ENCODE results near the gene SLC6A8. TPM values are rescaled to one million over a fixed set of nuclear protein-coding genes. Genes with fewer than 3 reads are reported as not detected.

Gene SLC6A8
- total RNA-seq, 1 donor, result 19.5 TPM

- H3K4me3 ChIP-seq (ENCODE audit: insufficient read depth, low read length), result no peak overlapping the region
- no peaks in the 10 kb centered on the region for H3K4me1 ChIP-seq (ENCODE audit: insufficient read depth, low read length)
- no peaks in the 10 kb centered on the region for H4K20me1 ChIP-seq (ENCODE audit: insufficient read depth, low read length)
- DNase-seq (ENCODE audit: insufficient read length, low spot score, missing footprints), result no peak
- H3K36me3 ChIP-seq (ENCODE audit: insufficient read depth, low read length), result no peaks in the 10 kb centered on the region
- H2AFZ ChIP-seq (ENCODE audit: low read length), result no peak overlapping the region
- H3K79me2 ChIP-seq (ENCODE audit: insufficient read depth, low read length), result no peaks in the 10 kb centered on the region
- H3K9me3 ChIP-seq (ENCODE audit: low read depth, low read length), result no peaks in the 10 kb centered on the region
- no peak for TF ChIP-seq CTCF (IDR thresholded peaks at IDR 0.05; ENCODE audit: extremely low read depth, low read depth, low read length)
- H3K27ac ChIP-seq (ENCODE audit: low read depth, low read length), result no peak overlapping the region
- no peak overlapping the region for H3K4me2 ChIP-seq (ENCODE audit: insufficient read depth, low read length)
- H3K27me3 ChIP-seq (ENCODE audit: insufficient read depth, low read length), result no peaks in the 10 kb centered on the region
These were observed 13.2 kb downstream of the SLC6A8 start for GRCh38 chrX:153700967-153701366.

- Histone ChIP-seq H3K4me1 (ENCODE audit: insufficient read depth, low read length) (no peaks in the 10 kb centered on the region), H2AFZ (ENCODE audit: low read length) (no peak overlapping the region), H3K36me3 (ENCODE audit: insufficient read depth, low read length) (no peaks in the 10 kb centered on the region), H3K27me3 (ENCODE audit: insufficient read depth, low read length) (no peaks in the 10 kb centered on the region), H4K20me1 (ENCODE audit: insufficient read depth, low read length) (peaks cover under 1% of the 10 kb centered on the region), H3K4me3 (ENCODE audit: insufficient read depth, low read length) (no peak overlapping the region), H3K4me2 (ENCODE audit: insufficient read depth, low read length) (no peak overlapping the region), H3K27ac (ENCODE audit: low read depth, low read length) (no peak overlapping the region), H3K9me3 (ENCODE audit: low read depth, low read length) (no peaks in the 10 kb centered on the region), H3K79me2 (ENCODE audit: insufficient read depth, low read length) (no peaks in the 10 kb centered on the region)
- TF ChIP-seq CTCF (IDR thresholded peaks at IDR 0.05; ENCODE audit: extremely low read depth, low read depth, low read length), result no peak
- no peak for DNase-seq (ENCODE audit: insufficient read length, low spot score, missing footprints)
These were observed 14.0 kb downstream of the SLC6A8 start for GRCh38 chrX:153701706-153702105.

- H3K79me2 ChIP-seq (ENCODE audit: insufficient read depth, low read length), result no peaks in the 10 kb centered on the region
- no peak overlapping the region for H2AFZ ChIP-seq (ENCODE audit: low read length)
- H3K36me3 ChIP-seq (ENCODE audit: insufficient read depth, low read length), result no peaks in the 10 kb centered on the region
- DNase-seq (ENCODE audit: insufficient read length, low spot score, missing footprints), result no peak
- H3K27me3 ChIP-seq (ENCODE audit: insufficient read depth, low read length), result no peaks in the 10 kb centered on the region
- no peaks in the 10 kb centered on the region for H3K9me3 ChIP-seq (ENCODE audit: low read depth, low read length)
- no peak for TF ChIP-seq CTCF (IDR thresholded peaks at IDR 0.05; ENCODE audit: extremely low read depth, low read depth, low read length)
- no peak overlapping the region for H3K4me3 ChIP-seq (ENCODE audit: insufficient read depth, low read length)
- no peak overlapping the region for H3K27ac ChIP-seq (ENCODE audit: low read depth, low read length)
- H4K20me1 ChIP-seq (ENCODE audit: insufficient read depth, low read length), result peaks cover 3% of the 10 kb centered on the region
- no peak overlapping the region for H3K4me2 ChIP-seq (ENCODE audit: insufficient read depth, low read length)
- H3K4me1 ChIP-seq (ENCODE audit: insufficient read depth, low read length), result no peaks in the 10 kb centered on the region
These were observed 14.8 kb downstream of the SLC6A8 start for GRCh38 chrX:153702336-153703035.

GRCh38 chrX:153703036-153703370, 15.3 kb downstream of the SLC6A8 start:
- Histone ChIP-seq H3K79me2 (ENCODE audit: insufficient read depth, low read length) (no peaks in the 10 kb centered on the region), H3K4me3 (ENCODE audit: insufficient read depth, low read length) (no peak overlapping the region), H2AFZ (ENCODE audit: low read length) (no peak overlapping the region), H3K27ac (ENCODE audit: low read depth, low read length) (no peak overlapping the region), H3K9me3 (ENCODE audit: low read depth, low read length) (no peaks in the 10 kb centered on the region), H3K4me1 (ENCODE audit: insufficient read depth, low read length) (no peaks in the 10 kb centered on the region), H4K20me1 (ENCODE audit: insufficient read depth, low read length) (peaks cover 7% of the 10 kb centered on the region), H3K4me2 (ENCODE audit: insufficient read depth, low read length) (no peak overlapping the region), H3K27me3 (ENCODE audit: insufficient read depth, low read length) (no peaks in the 10 kb centered on the region), H3K36me3 (ENCODE audit: insufficient read depth, low read length) (no peaks in the 10 kb centered on the region)
- DNase-seq (ENCODE audit: insufficient read length, low spot score, missing footprints), result no peak
- TF ChIP-seq CTCF (IDR thresholded peaks at IDR 0.05; ENCODE audit: extremely low read depth, low read depth, low read length), result no peak

Measured in osteoblast (primary cell).